Hepatocyte (in vitro differentiated cells): ENCODE results near the gene DAPK2. TPM values are rescaled to one million over a fixed set of nuclear protein-coding genes. Genes with fewer than 3 reads are reported as not detected.

Source experiments
- DNase-seq: peaks from one replicate; pipeline ENCODE4 v3.0.0-alpha.2; 2016; ENCODE audit warnings: low spot score
- H2AFZ ChIP-seq: fragments of 200-600 bp; sonication (generic); 2 replicates; pipeline ENCODE4 v1.6.0; 2016; ENCODE audit warnings: antibody characterized with exemption, mild to moderate bottlenecking
- H3K27ac ChIP-seq: fragments of 200-600 bp; sonication (generic); 2 replicates; pipeline ENCODE4 v1.5.1; 2016; ENCODE audit warnings: mild to moderate bottlenecking
- H3K27me3 ChIP-seq: fragments of 200-600 bp; sonication (generic); 2 replicates; pipeline ENCODE4 v1.6.1; 2016
- H3K36me3 ChIP-seq: fragments of 200-600 bp; sonication (generic); replicated peaks from 2 replicates; pipeline ENCODE4 v1.5.1; 2016; ENCODE audit warnings: low read depth; ENCODE audit not compliant: insufficient read depth
- H3K4me1 ChIP-seq: fragments of 200-600 bp; sonication (generic); 2 replicates; pipeline ENCODE4 v1.5.1; 2016; ENCODE audit warnings: mild to moderate bottlenecking, moderate library complexity; ENCODE audit not compliant: insufficient read depth
- H3K4me2 ChIP-seq: fragments of 200-600 bp; sonication (generic); 2 replicates; pipeline ENCODE4 v1.6.0; 2016
- H3K4me3 ChIP-seq: fragments of 200-600 bp; sonication (generic); 2 replicates; pipeline ENCODE4 v1.5.1; 2016; ENCODE audit warnings: mild to moderate bottlenecking
- H3K79me2 ChIP-seq: fragments of 200-600 bp; sonication (generic); 2 replicates; pipeline ENCODE4 v1.6.0; 2017; ENCODE audit warnings: mild to moderate bottlenecking
- H3K9me2 ChIP-seq: fragments of 200-600 bp; sonication (generic); replicated peaks from 2 replicates; pipeline ENCODE4 v1.6.0; 2017; ENCODE audit warnings: mild to moderate bottlenecking; ENCODE audit not compliant: insufficient read depth
- H3K9me3 ChIP-seq: fragments of 200-600 bp; sonication (generic); 2 replicates; pipeline ENCODE4 v1.5.1; 2016; ENCODE audit warnings: low read depth, mild to moderate bottlenecking
- H4K20me1 ChIP-seq: fragments of 200-600 bp; sonication (generic); 2 replicates; pipeline ENCODE4 v1.6.0; 2016; ENCODE audit warnings: mild to moderate bottlenecking; ENCODE audit not compliant: insufficient read depth, poor library complexity, severe bottlenecking
- EZH2 ChIP-seq: fragments of 200-600 bp; sonication (generic); IDR thresholded peaks from 2 replicates; pipeline ENCODE4 v1.6.1; 2016; ENCODE audit warnings: antibody characterized with exemption, mild to moderate bottlenecking, borderline replicate concordance
- EZH2phosphoT487 ChIP-seq: fragments of 200-600 bp; sonication (generic); IDR thresholded peaks from one replicate; pipeline ENCODE4 v1.6.1; 2018; ENCODE audit warnings: antibody characterized with exemption, mild to moderate bottlenecking, low read depth, moderate library complexity; ENCODE audit not compliant: unreplicated experiment, severe bottlenecking
- WGBS: methylation state at CpG from one replicate; pipeline ENCODE4 v1.1.6; 2016; ENCODE audit warnings: low lambda C conversion rate; ENCODE audit errors: missing lambda C conversion rate; 5-methylcytosine and 5-hydroxymethylcytosine counted together
- polyA plus RNA-seq: library from polyadenylated mRNA; unstranded; fragments of >200 nt; fragmentation: Nextera tagmentation; extraction: Ambion mirVana; gene quantifications from 2 replicates; pipeline ENCODE4 v1.2.1, GENCODE V29; 2016
- total RNA-seq: library from RNA; depleted of rRNA; stranded (reverse); fragments of >200 nt; gene quantifications from 2 replicates; pipeline ENCODE4 v1.2.3, GENCODE V29; 2014
- TF ChIP-seq, protein P1 (sequence below): fragments of 200-600 bp; sonication (generic); IDR thresholded peaks from 2 replicates; pipeline ENCODE4 v1.5.1; 2016; ENCODE audit warnings: antibody characterized with exemption, mild to moderate bottlenecking; ENCODE audit not compliant: poor library complexity

DAPK2 gene
- total and polyA plus RNA-seq, 2 experiments from 2014 or later = 4.9 to 5.1 TPM

DNA sequence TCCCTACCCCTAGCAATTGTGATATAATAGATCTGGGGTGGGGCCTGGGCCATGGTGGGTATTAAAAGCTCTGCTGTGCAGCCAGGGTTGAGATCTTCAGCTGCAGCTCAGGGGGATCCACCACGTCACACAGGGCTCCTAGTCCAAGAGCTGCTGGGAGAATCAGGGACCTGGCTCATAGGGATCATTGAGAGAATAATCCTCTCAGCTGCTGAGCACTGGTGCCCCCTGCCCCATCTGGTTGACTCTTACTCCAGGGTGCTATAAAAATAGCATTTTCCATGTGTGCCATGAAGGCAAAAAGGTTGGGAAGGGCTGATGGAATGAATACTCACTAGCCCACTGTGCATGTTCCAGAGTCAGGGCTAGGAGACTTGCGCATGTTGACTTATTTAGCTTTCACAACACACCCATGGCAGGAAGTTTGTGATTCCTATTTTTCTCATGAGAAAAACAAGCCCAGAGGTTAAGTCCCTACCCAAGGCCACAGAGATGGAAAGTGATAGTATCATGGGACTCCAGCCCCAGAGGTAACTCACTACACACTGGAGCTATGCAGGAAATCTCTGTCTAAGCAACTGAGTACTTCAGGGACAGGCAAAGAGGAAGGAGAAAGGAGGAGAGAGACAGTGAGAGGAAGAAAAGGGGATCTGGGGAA lies 118.0 kb downstream of the DAPK2 start:
- Histone ChIP-seq H3K4me2 (no peak overlapping the region), H3K79me2 (no peaks in the 10 kb centered on the region)

DNA sequence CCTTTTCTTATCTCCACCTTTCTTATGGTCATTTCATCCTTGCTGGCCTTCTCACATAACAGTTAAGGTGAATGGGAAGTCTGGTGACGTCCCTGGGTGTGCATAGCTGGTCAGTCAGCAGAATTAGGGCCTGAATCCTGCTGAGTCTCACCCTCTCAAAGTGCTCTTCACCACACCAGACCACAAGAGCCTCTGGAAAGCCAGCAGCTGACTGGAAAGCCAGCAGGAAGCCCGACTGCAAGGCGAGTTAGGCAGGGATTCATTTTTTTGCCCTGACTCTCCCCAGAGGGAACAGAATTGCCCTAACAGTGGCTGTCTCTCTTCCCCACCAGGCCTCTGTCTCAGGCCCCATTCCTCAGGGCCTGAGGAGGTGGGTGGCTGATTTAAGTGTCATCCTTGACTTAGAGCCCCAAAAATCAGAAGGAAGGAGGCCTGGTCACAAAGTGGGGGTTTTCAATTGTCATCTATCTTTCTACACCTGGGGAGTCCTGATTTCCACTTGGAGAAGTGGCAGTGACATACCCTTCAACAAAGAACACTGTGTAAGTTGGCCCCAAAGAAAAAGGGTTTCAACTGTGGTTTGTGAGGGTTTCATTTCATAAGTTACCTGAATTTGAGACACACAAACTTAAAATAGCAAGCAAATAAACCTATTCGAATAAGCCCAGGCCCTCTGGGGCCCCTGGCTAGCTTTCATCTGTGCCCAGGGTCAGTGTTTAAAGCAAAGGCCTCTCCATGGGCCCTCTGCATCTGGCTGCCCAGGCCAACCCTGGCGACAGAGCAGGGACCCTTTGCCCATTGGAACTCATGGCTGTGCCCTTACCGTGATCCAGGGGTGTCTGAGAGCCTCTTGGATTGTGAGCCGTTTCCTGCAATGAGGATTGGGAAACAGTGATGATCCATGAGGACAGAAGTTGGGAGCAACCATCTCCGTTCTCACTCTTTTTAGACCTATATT lies 122.0 kb downstream of the DAPK2 start:
- Histone ChIP-seq H3K4me1 (peaks cover 9% of the 10 kb centered on the region), H3K27me3 (no peaks in the 10 kb centered on the region), H3K9me3 (no peaks in the 10 kb centered on the region), H2AFZ (no peak overlapping the region), H4K20me1 (no peaks in the 10 kb centered on the region), H3K27ac (no peak overlapping the region), H3K4me2 (no peak overlapping the region), H3K4me3 (no peak overlapping the region), H3K9me2 (no peaks in the 10 kb centered on the region), H3K36me3 (no peaks in the 10 kb centered on the region), H3K79me2 (no peaks in the 10 kb centered on the region)
- 89% methylated on average over 8 of the region's 8 CpGs for WGBS
- TF ChIP-seq, protein P1, sequence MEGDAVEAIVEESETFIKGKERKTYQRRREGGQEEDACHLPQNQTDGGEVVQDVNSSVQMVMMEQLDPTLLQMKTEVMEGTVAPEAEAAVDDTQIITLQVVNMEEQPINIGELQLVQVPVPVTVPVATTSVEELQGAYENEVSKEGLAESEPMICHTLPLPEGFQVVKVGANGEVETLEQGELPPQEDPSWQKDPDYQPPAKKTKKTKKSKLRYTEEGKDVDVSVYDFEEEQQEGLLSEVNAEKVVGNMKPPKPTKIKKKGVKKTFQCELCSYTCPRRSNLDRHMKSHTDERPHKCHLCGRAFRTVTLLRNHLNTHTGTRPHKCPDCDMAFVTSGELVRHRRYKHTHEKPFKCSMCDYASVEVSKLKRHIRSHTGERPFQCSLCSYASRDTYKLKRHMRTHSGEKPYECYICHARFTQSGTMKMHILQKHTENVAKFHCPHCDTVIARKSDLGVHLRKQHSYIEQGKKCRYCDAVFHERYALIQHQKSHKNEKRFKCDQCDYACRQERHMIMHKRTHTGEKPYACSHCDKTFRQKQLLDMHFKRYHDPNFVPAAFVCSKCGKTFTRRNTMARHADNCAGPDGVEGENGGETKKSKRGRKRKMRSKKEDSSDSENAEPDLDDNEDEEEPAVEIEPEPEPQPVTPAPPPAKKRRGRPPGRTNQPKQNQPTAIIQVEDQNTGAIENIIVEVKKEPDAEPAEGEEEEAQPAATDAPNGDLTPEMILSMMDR = no peak
- no peak for TF ChIP-seq EZH2
- no peak for TF ChIP-seq EZH2phosphoT487
- no peak for DNase-seq

More for the DNA sequence above, 118.0 kb downstream of the DAPK2 start:
- Histone ChIP-seq H3K4me1 (peaks cover 9% of the 10 kb centered on the region), H3K4me3 (no peak overlapping the region), H3K36me3 (no peaks in the 10 kb centered on the region), H2AFZ (no peak overlapping the region), H3K27me3 (no peaks in the 10 kb centered on the region), H3K27ac (no peak overlapping the region), H4K20me1 (no peaks in the 10 kb centered on the region), H3K9me3 (no peaks in the 10 kb centered on the region), H3K9me2 (no peaks in the 10 kb centered on the region)
- TF ChIP-seq EZH2 (no peak), EZH2phosphoT487 (no peak)
- TF ChIP-seq, protein P1 = no peak
- DNase-seq = no peak
- WGBS = 93% methylated on average over 2 of the region's 2 CpGs

DNA sequence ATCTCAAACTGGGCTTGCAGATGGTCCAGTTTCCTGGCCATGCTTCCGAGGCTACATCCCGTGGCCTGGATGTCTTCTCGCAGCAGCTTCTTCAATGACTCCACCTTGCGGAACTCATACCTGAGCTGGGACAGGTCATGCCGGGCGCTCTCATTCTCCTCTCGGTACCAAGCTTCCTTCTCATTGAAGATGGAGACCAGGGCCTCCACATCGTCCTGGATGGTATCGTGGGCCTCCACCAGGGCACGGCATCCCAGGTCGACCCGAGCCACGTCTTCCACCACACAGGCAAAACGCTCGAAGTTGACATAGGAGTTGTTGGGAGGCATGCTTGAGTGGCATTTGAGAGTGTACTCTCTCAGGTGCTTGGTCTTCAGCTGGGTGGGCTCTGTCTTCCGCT lies 123.4 kb downstream of the DAPK2 start:
- Histone ChIP-seq H3K36me3 (no peaks in the 10 kb centered on the region), H4K20me1 (no peaks in the 10 kb centered on the region), H3K4me3 (no peak overlapping the region), H3K27me3 (no peaks in the 10 kb centered on the region), H3K9me2 (no peaks in the 10 kb centered on the region), H2AFZ (no peak overlapping the region), H3K79me2 (no peaks in the 10 kb centered on the region), H3K9me3 (no peaks in the 10 kb centered on the region), H3K4me1 (peaks cover 9% of the 10 kb centered on the region), H3K4me2 (no peak overlapping the region), H3K27ac (no peak overlapping the region)
- 90% methylated on average over 16 of the region's 16 CpGs for WGBS
- TF ChIP-seq, protein P1 = no peak
- TF ChIP-seq EZH2phosphoT487 (no peak), EZH2 (no peak)
- no peak for DNase-seq
